ENCODE results near the gene USP48. TPM values are rescaled to one million over a fixed set of nuclear protein-coding genes. Genes with fewer than 3 reads are reported as not detected.

Gene USP48
- total and polyA plus RNA-seq, 2 of the 4 experiments (the other 2 are of a cell fraction): 24.7 to 25.0 TPM

GRCh38 chr1:21754583-21754982 is 28.4 kb downstream of the USP48 start:
- peaks cover 20% of the 10 kb centered on the region for H4K20me1 ChIP-seq (ENCODE audit: insufficient read depth, low read length)
- no TSS peak for BruUV-seq (replicated peaks)

More at GRCh38 chr1:21754583-21754982, 28.4 kb downstream of the USP48 start:
- ChIA-PET POLR2A (ENCODE audit: unreplicated experiment) (no interaction called here), CTCF (no interaction called here)
- no peak overlapping the region for H4K91ac ChIP-seq (ENCODE audit: insufficient read depth, low read depth, low read length)
- no peaks in the 10 kb centered on the region for H3K27me3 ChIP-seq (ENCODE audit: control insufficient read depth, insufficient read depth, low read length)
- no peak overlapping the region for H3K9ac ChIP-seq (ENCODE audit: low read depth, low read length)
- H3K27ac ChIP-seq (ENCODE audit: insufficient read depth, low read length): no peak overlapping the region
- 100% methylated on average over 2 of the region's 3 CpGs; no CpG with 5 or more reads in 1 of the 2 experiments for WGBS, 2 experiments (ENCODE audit: extremely low coverage in 2 of 2, insufficient read length in 1 of 2)
- H3K36me3 ChIP-seq (ENCODE audit: control insufficient read depth, insufficient read depth, low read length): peaks cover 34% of the 10 kb centered on the region
- H2AK9ac ChIP-seq (replicated peaks; ENCODE audit: low read depth, low read length, poor library complexity): no peak overlapping the region
- DNase-seq: no peak
- no peak overlapping the region for H2BK15ac ChIP-seq (ENCODE audit: low read depth, low read length)
- H3K79me1 ChIP-seq (ENCODE audit: low read depth in 1 of 2, low read length in 2 of 2): peaks cover 20 to 59% of the 10 kb centered on the region in 2 experiments
- no peak for ATAC-seq (ENCODE audit: low read depth)
- H2AK5ac ChIP-seq (ENCODE audit: low read depth, low read length): no peak overlapping the region
- no peak overlapping the region for H4K5ac ChIP-seq (ENCODE audit: low read depth, low read length)
- no peaks in the 10 kb centered on the region; the same call in 1 of the 2 replicates for H3K9me1 ChIP-seq (ENCODE audit: insufficient read depth, low read length)
- in situ Hi-C loops (cut with MboI; ENCODE audit: low sequenced_read_pairs) (no loop called here), intact Hi-C loops (cut with micrococcal nuclease) (no loop called here), dilution Hi-C loops (cut with HindIII; ENCODE audit: low sequenced_read_pairs, unreplicated experiment) (no loop called here)
- TF ChIP-seq BHLHE40 (IDR thresholded peaks at IDR 0.05; ENCODE audit: low read depth, low read length) (no peak), CTCF (conservative IDR thresholded peaks at IDR 0.05; ENCODE audit: low read depth, low read length) (no peak), SMC3 (IDR thresholded peaks at IDR 0.05; ENCODE audit: low read depth, low read length) (no peak), POLR2A (IDR thresholded peaks at IDR 0.05; ENCODE audit: low read depth, low read length) (no peak), MAFK (IDR thresholded peaks at IDR 0.05; ENCODE audit: low read depth, low read length) (no peak)
- no peaks in the 10 kb centered on the region for H3K4me1 ChIP-seq (ENCODE audit: control insufficient read depth, insufficient read depth, low read length)
- H4K8ac ChIP-seq (ENCODE audit: low read depth in 2 of 2, low read length in 2 of 2): no peak overlapping the region
- no peak overlapping the region for H3K18ac ChIP-seq (ENCODE audit: low read depth, low read length)
- no peak overlapping the region for H2BK5ac ChIP-seq (ENCODE audit: low read depth, low read length, poor library complexity, severe bottlenecking)
- no peak overlapping the region for H2BK20ac ChIP-seq (ENCODE audit: low read depth, low read length)
- no peak overlapping the region for H2AFZ ChIP-seq (replicated peaks; ENCODE audit: low read length, poor library complexity)
- no peak overlapping the region for H3K56ac ChIP-seq (ENCODE audit: extremely low read depth, insufficient read depth, low read length)
- no peaks in the 10 kb centered on the region for H3K9me3 ChIP-seq (ENCODE audit: control insufficient read depth, insufficient read depth, low read length)
- H3K14ac ChIP-seq (replicated peaks; ENCODE audit: low read depth, low read length): no peak overlapping the region
- no peak overlapping the region for H2BK120ac ChIP-seq (ENCODE audit: low read depth, low read length)
- H3K4me3 ChIP-seq (ENCODE audit: insufficient read depth, low read depth, low read length): no peak overlapping the region
- no peak overlapping the region for H3K23ac ChIP-seq (ENCODE audit: low read depth, low read length)
- no peak overlapping the region for H3K4ac ChIP-seq (ENCODE audit: low read depth, low read length)
- H3K4me2 ChIP-seq (ENCODE audit: low read depth, low read length): no peak overlapping the region

Measured in IMR-90 (cell line).